WTC11 (cell line): ENCODE measurements around the gene NAV2. TPM values are rescaled to one million over a fixed set of nuclear protein-coding genes. Genes with fewer than 3 reads are reported as not detected.

ENCODE experiments used
- ATAC-seq: fragments of 200-7000 bp; cut with Tn5 transposase; 2 replicates; pipeline ENCODE4 v1.10.0; 2021; ENCODE audit warnings: mild to moderate bottlenecking, moderate library complexity
- CTCF ChIA-PET: fragments of 300-600 bp; sonication (Branson Sonifier 250); formaldehyde crosslinking; loops from one replicate; lab custom pipeline; 2021; ENCODE audit warnings: antibody characterized with exemption; lab: Charles Lee
- POLR2A ChIA-PET: fragments of 350-600 bp; sonication (Branson Sonifier 250); formaldehyde crosslinking; loops from one replicate; lab custom pipeline; 2021; ENCODE audit warnings: antibody characterized with exemption; lab: Charles Lee
- DNase-seq: peaks from one replicate; pipeline ENCODE4 v3.0.0; 2021; ENCODE audit warnings: low spot score
- H3K27ac Mint-ChIP-seq: 2 replicates; pipeline ENCODE4 v1.8.0; 2021; ENCODE audit warnings: mixed read lengths
- H3K27me3 Mint-ChIP-seq: 2 replicates; pipeline ENCODE4 v1.8.0; 2021; ENCODE audit warnings: low read depth, mild to moderate bottlenecking, moderate library complexity, mixed read lengths
- H3K36me3 Mint-ChIP-seq: 2 replicates; pipeline ENCODE4 v1.8.0; 2021; ENCODE audit warnings: mixed read lengths
- H3K4me1 Mint-ChIP-seq: 2 replicates; pipeline ENCODE4 v1.8.0; 2022; ENCODE audit warnings: mixed read lengths
- H3K4me3 Mint-ChIP-seq: 2 replicates; pipeline ENCODE4 v1.8.0; 2021; ENCODE audit warnings: mild to moderate bottlenecking, moderate library complexity, mixed read lengths
- H3K9me3 Mint-ChIP-seq: 2 replicates; pipeline ENCODE4 v1.8.0; 2021; ENCODE audit warnings: mixed read lengths
- CREM ChIP-seq: sonication (generic); formaldehyde crosslinking; IDR thresholded peaks from 2 replicates; pipeline ENCODE4 v1.8.1; 2022; ENCODE audit warnings: mild to moderate bottlenecking, missing genetic modification reagents, moderate library complexity
- EMX1 ChIP-seq: fragments of 250-450 bp; sonication (Bioruptor Pico); IDR thresholded peaks from 2 replicates; pipeline ENCODE4 v1.8.0; 2021; ENCODE audit warnings: mild to moderate bottlenecking
- ERG ChIP-seq: fragments of 250-450 bp; sonication (Bioruptor Pico); IDR thresholded peaks from 2 replicates; pipeline ENCODE4 v1.8.0; 2021; ENCODE audit warnings: mild to moderate bottlenecking
- GABPB1 ChIP-seq: sonication (generic); formaldehyde crosslinking; IDR thresholded peaks from 2 replicates; pipeline ENCODE4 v1.8.1; 2023; ENCODE audit warnings: mild to moderate bottlenecking, missing genetic modification reagents
- GTF2I ChIP-seq: fragments of 250-450 bp; sonication (Bioruptor Pico); conservative IDR thresholded peaks from 2 replicates; pipeline ENCODE4 v1.4.0; 2021; ENCODE audit warnings: mild to moderate bottlenecking
- KAT7 ChIP-seq: sonication (generic); formaldehyde crosslinking; IDR thresholded peaks from 2 replicates; pipeline ENCODE4 v1.8.1; 2023; ENCODE audit warnings: missing genetic modification reagents, mild to moderate bottlenecking, borderline replicate concordance
- MYBL2 ChIP-seq: sonication (generic); formaldehyde crosslinking; IDR thresholded peaks from 2 replicates; pipeline ENCODE4 v1.8.1; 2023; ENCODE audit warnings: mild to moderate bottlenecking, moderate library complexity, missing genetic modification reagents
- NFYB ChIP-seq: sonication (generic); formaldehyde crosslinking; conservative IDR thresholded peaks from 2 replicates; pipeline ENCODE4 v1.8.0; 2022; ENCODE audit warnings: low read depth, missing genetic modification reagents
- PRDM15 ChIP-seq: sonication (generic); formaldehyde crosslinking; IDR thresholded peaks from 2 replicates; pipeline ENCODE4 v1.8.0; 2022; ENCODE audit warnings: missing genetic modification reagents
- TCF7 ChIP-seq: sonication (generic); formaldehyde crosslinking; IDR thresholded peaks from 2 replicates; pipeline ENCODE4 v1.8.0; 2022; ENCODE audit warnings: mild to moderate bottlenecking, low read depth, missing genetic modification reagents, moderate library complexity
- TEAD1 ChIP-seq: sonication (generic); formaldehyde crosslinking; IDR thresholded peaks from 2 replicates; pipeline ENCODE4 v1.8.0; 2022; ENCODE audit warnings: mild to moderate bottlenecking, missing genetic modification reagents
- ZBTB43 ChIP-seq: sonication (generic); formaldehyde crosslinking; IDR thresholded peaks from 2 replicates; pipeline ENCODE4 v1.8.1; 2023; ENCODE audit warnings: mild to moderate bottlenecking, missing genetic modification reagents
- ZNF121 ChIP-seq: sonication (generic); formaldehyde crosslinking; IDR thresholded peaks from 2 replicates; pipeline ENCODE4 v1.8.0; 2023; ENCODE audit warnings: missing genetic modification reagents
- ZNF138 ChIP-seq: sonication (generic); formaldehyde crosslinking; conservative IDR thresholded peaks from 2 replicates; pipeline ENCODE4 v1.8.1; 2022; ENCODE audit warnings: mild to moderate bottlenecking, moderate library complexity, missing genetic modification reagents
- ZNF263 ChIP-seq: sonication (generic); formaldehyde crosslinking; IDR thresholded peaks from 2 replicates; pipeline ENCODE4 v1.8.1; 2022; ENCODE audit warnings: low read depth, mild to moderate bottlenecking, moderate library complexity, missing genetic modification reagents
- ZNF396 ChIP-seq: fragments of 250-450 bp; sonication (Bioruptor Pico); IDR thresholded peaks from 2 replicates; pipeline ENCODE4 v1.8.0; 2021; ENCODE audit warnings: mild to moderate bottlenecking, moderate library complexity, borderline replicate concordance
- ZNF532 ChIP-seq: fragments of 250-450 bp; sonication (Bioruptor Pico); IDR thresholded peaks from 2 replicates; pipeline ENCODE4 v1.9.0; 2021; ENCODE audit warnings: mild to moderate bottlenecking, borderline replicate concordance
- total RNA-seq: library from RNA; stranded (reverse); gene quantifications from 3 replicates; pipeline ENCODE4 v1.2.3, GENCODE V29; 2021
- TF ChIP-seq, protein P1 (sequence below): sonication (generic); formaldehyde crosslinking; IDR thresholded peaks from 2 replicates; pipeline ENCODE4 v1.8.1; 2022; ENCODE audit warnings: mild to moderate bottlenecking, missing genetic modification reagents, moderate library complexity, borderline replicate concordance
- TF ChIP-seq, protein P2 (sequence below): sonication (generic); formaldehyde crosslinking; IDR thresholded peaks from 2 replicates; pipeline ENCODE4 v1.8.1; 2022; ENCODE audit warnings: low read depth, missing genetic modification reagents, borderline replicate concordance

The NAV2 gene
- total RNA-seq, 1 experiment from 2014 or later = 42.8 TPM

GRCh38 chr11:19693146-19693545, 19.5 kb upstream of the NAV2 start:
- Mint-ChIP-seq H3K36me3 (no peaks in the 10 kb centered on the region), H3K4me3 (no peak overlapping the region), H3K27ac (no peak overlapping the region)
- POLR2A ChIA-PET = no interaction called here
- TF ChIP-seq PRDM15 (CRISPR knock-in tag) (no peak), ZNF121 (CRISPR knock-in tag) (no peak), TCF7 (CRISPR knock-in tag) (no peak), ZNF532 (CRISPR knock-in tag) (no peak)
- TF ChIP-seq, all 79 proteins: peak for 0
- Mint-ChIP-seq H3K27me3 (peaks cover 12% of the 10 kb centered on the region; the same call in 1 of the 2 replicates), H3K9me3 (peaks cover 8% of the 10 kb centered on the region), H3K4me1 (peaks cover 7% of the 10 kb centered on the region)
- CTCF ChIA-PET = no interaction called here
- ATAC-seq (no peak), DNase-seq (no peak)

GRCh38 chr11:19694796-19695345, 17.8 kb upstream of the NAV2 start:
- POLR2A ChIA-PET = no interaction called here
- TF ChIP-seq ZNF138 = no peak
- TF ChIP-seq, all 79 proteins: peak for 0
- Mint-ChIP-seq H3K27me3 (peaks cover 11% of the 10 kb centered on the region; the same call in 1 of the 2 replicates), H3K27ac (no peak overlapping the region), H3K4me3 (no peak overlapping the region), H3K9me3 (peaks cover 8% of the 10 kb centered on the region), H3K4me1 (peaks cover 11% of the 10 kb centered on the region), H3K36me3 (no peaks in the 10 kb centered on the region)
- ATAC-seq (no peak), DNase-seq (no peak)
- CTCF ChIA-PET = interaction anchor here (1.0 kb wide), 1 partner anchor 10 kb away, joined by 3 read pairs; no protein-coding TSS in a partner anchor

DNA sequence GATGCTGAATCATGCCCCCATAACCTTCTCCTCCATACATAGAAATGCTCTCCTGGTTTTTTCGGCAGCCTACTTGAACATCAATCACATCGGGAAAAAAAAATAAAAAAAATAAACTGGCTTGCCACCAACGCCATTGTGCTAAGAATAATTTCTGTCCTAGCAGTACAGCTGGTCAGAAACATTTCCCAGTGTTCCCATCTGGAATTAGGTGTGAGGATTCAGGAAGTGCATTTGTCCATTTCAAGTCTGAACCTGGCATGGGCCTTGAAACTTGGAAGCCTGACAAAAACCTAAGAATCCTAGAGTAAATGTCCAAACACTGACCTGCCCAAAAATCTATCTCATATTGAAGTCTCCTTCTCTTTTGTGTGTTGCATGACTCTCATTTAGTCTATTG, 16.6 kb upstream of the NAV2 start:
- H3K9me3 Mint-ChIP-seq = peaks cover 8% of the 10 kb centered on the region
- ATAC-seq = no peak
- peaks cover 11% of the 10 kb centered on the region; the same call in 1 of the 2 replicates for H3K27me3 Mint-ChIP-seq
- ChIA-PET CTCF (no interaction called here), POLR2A (no interaction called here)
- H3K27ac Mint-ChIP-seq = no peak overlapping the region
- no peak overlapping the region for H3K4me3 Mint-ChIP-seq
- H3K4me1 Mint-ChIP-seq = peaks cover 11% of the 10 kb centered on the region
- DNase-seq = no peak
- H3K36me3 Mint-ChIP-seq = no peaks in the 10 kb centered on the region
- TF ChIP-seq ERG (CRISPR knock-in tag) (no peak), NFYB (CRISPR knock-in tag) (no peak), MYBL2 (CRISPR knock-in tag) (no peak), EMX1 (CRISPR knock-in tag) (no peak), ZNF396 (CRISPR knock-in tag) (no peak), ZNF263 (no peak), KAT7 (CRISPR knock-in tag) (no peak), CREM (CRISPR knock-in tag) (no peak), GTF2I (CRISPR knock-in tag) (no peak), TEAD1 (no peak), ZBTB43 (CRISPR knock-in tag) (no peak), GABPB1 (CRISPR knock-in tag) (no peak)
- TF ChIP-seq, protein P1, sequence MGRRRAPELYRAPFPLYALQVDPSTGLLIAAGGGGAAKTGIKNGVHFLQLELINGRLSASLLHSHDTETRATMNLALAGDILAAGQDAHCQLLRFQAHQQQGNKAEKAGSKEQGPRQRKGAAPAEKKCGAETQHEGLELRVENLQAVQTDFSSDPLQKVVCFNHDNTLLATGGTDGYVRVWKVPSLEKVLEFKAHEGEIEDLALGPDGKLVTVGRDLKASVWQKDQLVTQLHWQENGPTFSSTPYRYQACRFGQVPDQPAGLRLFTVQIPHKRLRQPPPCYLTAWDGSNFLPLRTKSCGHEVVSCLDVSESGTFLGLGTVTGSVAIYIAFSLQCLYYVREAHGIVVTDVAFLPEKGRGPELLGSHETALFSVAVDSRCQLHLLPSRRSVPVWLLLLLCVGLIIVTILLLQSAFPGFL (CRISPR knock-in tag) = no peak
- TF ChIP-seq, protein P2, sequence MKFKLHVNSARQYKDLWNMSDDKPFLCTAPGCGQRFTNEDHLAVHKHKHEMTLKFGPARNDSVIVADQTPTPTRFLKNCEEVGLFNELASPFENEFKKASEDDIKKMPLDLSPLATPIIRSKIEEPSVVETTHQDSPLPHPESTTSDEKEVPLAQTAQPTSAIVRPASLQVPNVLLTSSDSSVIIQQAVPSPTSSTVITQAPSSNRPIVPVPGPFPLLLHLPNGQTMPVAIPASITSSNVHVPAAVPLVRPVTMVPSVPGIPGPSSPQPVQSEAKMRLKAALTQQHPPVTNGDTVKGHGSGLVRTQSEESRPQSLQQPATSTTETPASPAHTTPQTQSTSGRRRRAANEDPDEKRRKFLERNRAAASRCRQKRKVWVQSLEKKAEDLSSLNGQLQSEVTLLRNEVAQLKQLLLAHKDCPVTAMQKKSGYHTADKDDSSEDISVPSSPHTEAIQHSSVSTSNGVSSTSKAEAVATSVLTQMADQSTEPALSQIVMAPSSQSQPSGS (CRISPR knock-in tag) = no peak
